ENCODE data around the gene AKAP11. TPM values are rescaled to one million over a fixed set of nuclear protein-coding genes. Genes with fewer than 3 reads are reported as not detected.

Gene AKAP11
- total and polyA plus RNA-seq, 9 of the 15 experiments (the other 6 are each of a cell fraction or from before 2014, with no cell fraction given) = 2.2 to 31.3 (median 10.9) TPM

- TF ChIP-seq MGA (IDR thresholded peaks at IDR 0.05) (peak; percentile 98), TRIM24 (IDR thresholded peaks at IDR 0.05) (peak in 1 of 2 experiments; percentile 36; a peak in 1 of 4 replicates), MEF2A (IDR thresholded peaks at IDR 0.05; ENCODE audit: control insufficient read depth, low read depth, low read length) (no peak), SIN3A (IDR thresholded peaks at IDR 0.05; ENCODE audit: borderline replicate concordance in 2 of 2, control insufficient read depth in 1 of 2, low read depth in 2 of 2, low read length in 2 of 2) (peak in 1 of 2 experiments; percentile 70; a peak in 1 of 4 replicates), ZNF311 (CRISPR knock-in tag; IDR thresholded peaks at IDR 0.05) (no peak)
- TF ChIP-seq, protein P1, sequence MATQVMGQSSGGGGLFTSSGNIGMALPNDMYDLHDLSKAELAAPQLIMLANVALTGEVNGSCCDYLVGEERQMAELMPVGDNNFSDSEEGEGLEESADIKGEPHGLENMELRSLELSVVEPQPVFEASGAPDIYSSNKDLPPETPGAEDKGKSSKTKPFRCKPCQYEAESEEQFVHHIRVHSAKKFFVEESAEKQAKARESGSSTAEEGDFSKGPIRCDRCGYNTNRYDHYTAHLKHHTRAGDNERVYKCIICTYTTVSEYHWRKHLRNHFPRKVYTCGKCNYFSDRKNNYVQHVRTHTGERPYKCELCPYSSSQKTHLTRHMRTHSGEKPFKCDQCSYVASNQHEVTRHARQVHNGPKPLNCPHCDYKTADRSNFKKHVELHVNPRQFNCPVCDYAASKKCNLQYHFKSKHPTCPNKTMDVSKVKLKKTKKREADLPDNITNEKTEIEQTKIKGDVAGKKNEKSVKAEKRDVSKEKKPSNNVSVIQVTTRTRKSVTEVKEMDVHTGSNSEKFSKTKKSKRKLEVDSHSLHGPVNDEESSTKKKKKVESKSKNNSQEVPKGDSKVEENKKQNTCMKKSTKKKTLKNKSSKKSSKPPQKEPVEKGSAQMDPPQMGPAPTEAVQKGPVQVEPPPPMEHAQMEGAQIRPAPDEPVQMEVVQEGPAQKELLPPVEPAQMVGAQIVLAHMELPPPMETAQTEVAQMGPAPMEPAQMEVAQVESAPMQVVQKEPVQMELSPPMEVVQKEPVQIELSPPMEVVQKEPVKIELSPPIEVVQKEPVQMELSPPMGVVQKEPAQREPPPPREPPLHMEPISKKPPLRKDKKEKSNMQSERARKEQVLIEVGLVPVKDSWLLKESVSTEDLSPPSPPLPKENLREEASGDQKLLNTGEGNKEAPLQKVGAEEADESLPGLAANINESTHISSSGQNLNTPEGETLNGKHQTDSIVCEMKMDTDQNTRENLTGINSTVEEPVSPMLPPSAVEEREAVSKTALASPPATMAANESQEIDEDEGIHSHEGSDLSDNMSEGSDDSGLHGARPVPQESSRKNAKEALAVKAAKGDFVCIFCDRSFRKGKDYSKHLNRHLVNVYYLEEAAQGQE (IDR thresholded peaks at IDR 0.05; ENCODE audit: borderline replicate concordance) = peak; percentile 67
- TF ChIP-seq, protein P1 (CRISPR knock-in tag; IDR thresholded peaks at IDR 0.05; ENCODE audit: low read depth) = no peak
Observed at GRCh38 chr13:42271337-42272114, 426 bp upstream of the AKAP11 start (continued).

All from K562 (cell line).